GM06990 (cell line): Measurements from ENCODE around the gene H2BW1.
"Not testable (repeated sequence)": the region's sequence is repeated elsewhere in the genome, so short reads cannot be mapped to it uniquely, and the experiment has no call there.

ENCODE experiments used
- DNase-seq: peaks from one replicate; pipeline ENCODE4 v3.0.0-alpha.2; 2011; ENCODE audit not compliant: insufficient read length; ENCODE audit errors: extremely low read depth
- H3K27me3 ChIP-seq: replicated peaks from 2 replicates; pipeline ENCODE4 v1.6.0; 2011; ENCODE audit warnings: low read length; ENCODE audit not compliant: control insufficient read depth, insufficient read depth
- H3K36me3 ChIP-seq: 2 replicates; pipeline ENCODE4 v1.5.1; 2011; ENCODE audit warnings: low read length; ENCODE audit not compliant: control insufficient read depth, insufficient read depth
- H3K4me3 ChIP-seq: replicated peaks from 2 replicates; pipeline ENCODE4 v1.5.1; 2011; ENCODE audit warnings: low read depth, mild to moderate bottlenecking, control low read depth, low read length
- CTCF ChIP-seq: IDR thresholded peaks from 2 replicates; pipeline ENCODE4 v1.5.1; 2011; ENCODE audit warnings: low read length, control low read depth, mild to moderate bottlenecking, inconsistent platforms; ENCODE audit not compliant: insufficient read depth, poor library complexity, severe bottlenecking

Gene H2BW1

GRCh38 chrX:104039689-104040505 lies 26.4 kb upstream of the H2BW1 start, which contains the start of gene H2BW2:
Gene H2BW2, plus strand, starts transcription at chrX:104039956. Its CDS starts 39 bp downstream, at chrX:104039995.
- Histone ChIP-seq H3K4me3 (no peak within 1 kb of the TSS), H3K36me3 (no peaks in the 10 kb centered on the region), H3K27me3 (no peaks in the 10 kb centered on the region; the same call in none of the 2 replicates)
- no peak for DNase-seq
- no peak for TF ChIP-seq CTCF

- Histone ChIP-seq H3K36me3 (no peaks in the 10 kb centered on the region), H3K4me3 (no peak overlapping the region), H3K27me3 (no peaks in the 10 kb centered on the region; the same call in 1 of the 2 replicates)
- no peak for DNase-seq
- TF ChIP-seq CTCF = no peak
These were observed 4.6 kb upstream of the H2BW1 start for GRCh38 chrX:104018126-104018525.

- not testable (repeated sequence) for H3K27me3 ChIP-seq
These were observed 2.1 kb upstream of the H2BW1 start for GRCh38 chrX:104015576-104015975.

GRCh38 chrX:104013158-104013557 lies 350 bp downstream of the H2BW1 start:
- TF ChIP-seq CTCF = no peak
- DNase-seq = no peak
- Histone ChIP-seq H3K27me3 (no peaks in the 10 kb centered on the region), H3K4me3 (no peak overlapping the region), H3K36me3 (no peaks in the 10 kb centered on the region)

More at GRCh38 chrX:104015576-104015975, 2.1 kb upstream of the H2BW1 start:
- not testable (repeated sequence) for H3K36me3 ChIP-seq, H3K4me3 ChIP-seq, DNase-seq

GRCh38 chrX:104008831-104009230 lies 4.7 kb downstream of the H2BW1 start:
- Histone ChIP-seq H3K27me3 (no peaks in the 10 kb centered on the region), H3K36me3 (no peaks in the 10 kb centered on the region), H3K4me3 (no peak overlapping the region)
- DNase-seq = no peak
- no peak for TF ChIP-seq CTCF

GRCh38 chrX:103999234-103999633 lies 14.3 kb downstream of the H2BW1 start:
- no peak for TF ChIP-seq CTCF
- no peak for DNase-seq
- H3K4me3 ChIP-seq = no peak overlapping the region
- H3K36me3 ChIP-seq = no peaks in the 10 kb centered on the region
- H3K27me3 ChIP-seq = no peaks in the 10 kb centered on the region

- H3K27me3 ChIP-seq, DNase-seq, H3K36me3 ChIP-seq, H3K4me3 ChIP-seq: not testable (repeated sequence)
These were observed 30.0 kb downstream of the H2BW1 start for GRCh38 chrX:103983508-103983907.

- not testable (repeated sequence) for H3K36me3 ChIP-seq, H3K27me3 ChIP-seq, H3K4me3 ChIP-seq, DNase-seq
These were observed 50.9 kb downstream of the H2BW1 start, which contains the start of gene TMSB15B for GRCh38 chrX:103962411-103963278. Gene TMSB15B, plus strand, starts transcription at chrX:103962627.
